Mucosa of gallbladder (tissue), 1 donor: ENCODE data around the gene GCLM. TPM values are rescaled to one million over a fixed set of nuclear protein-coding genes. Genes with fewer than 3 reads are reported as not detected.

Experiments
- DNase-seq: peaks from one replicate; pipeline ENCODE4 v3.0.0-alpha.2; 2020; ENCODE audit warnings: low spot score
- total RNA-seq: library from RNA; stranded (reverse); gene quantifications from one replicate; pipeline ENCODE4 v1.2.1, GENCODE V29; 2021
- donor health status: DM: no; HTN: no; CAD: no.

The GCLM gene
- total RNA-seq, 1 donor from 2014 or later = 41.7 TPM

GRCh38 chr1:93846992-93847810 is 62.0 kb downstream of the GCLM start:
- DNase-seq = peak; percentile 92

GRCh38 chr1:93846206-93846991 is 62.8 kb downstream of the GCLM start:
- peak; percentile 87 for DNase-seq

- DNase-seq = peak; percentile 24
Measured at GRCh38 chr1:93845538-93846205, 63.6 kb downstream of the GCLM start.

GRCh38 chr1:93844262-93845045 is 64.8 kb downstream of the GCLM start:
- DNase-seq = peak; percentile 66

GRCh38 chr1:93842750-93843500 is 66.3 kb downstream of the GCLM start:
- DNase-seq = no peak

GRCh38 chr1:93841771-93842170 is 67.5 kb downstream of the GCLM start:
- DNase-seq = no peak

- no peak for DNase-seq
Measured at GRCh38 chr1:93840956-93841482, 68.2 kb downstream of the GCLM start.

GRCh38 chr1:93839753-93840152 is 69.5 kb downstream of the GCLM start:
- DNase-seq = no peak

- no peak for DNase-seq
Measured at GRCh38 chr1:93839307-93839706, 69.9 kb downstream of the GCLM start.

- DNase-seq = no peak
Measured at GRCh38 chr1:93837961-93838360, 71.3 kb downstream of the GCLM start.

Other genes with a start within 250 kb of the GCLM start
- 51.8 TPM for gene BCAR3, start 227.6 kb downstream of the GCLM start, total RNA-seq
- 32.7 TPM for gene DNTTIP2, start 30.2 kb downstream of the GCLM start, total RNA-seq
- gene ABCA4, start 211.7 kb upstream of the GCLM start, total RNA-seq = 0.26 TPM